Vagina (tissue), 2 donors: ENCODE data around the gene HSDL2. TPM values are rescaled to one million over a fixed set of nuclear protein-coding genes. Genes with fewer than 3 reads are reported as not detected.

ENCODE experiments used
- DNase-seq, 2 donors: peaks; one replicate each; pipeline ENCODE4 v3.0.0-alpha.2; 2017; ENCODE audit errors: extremely low spot score in 2 of 2
- H3K27ac ChIP-seq: fragments of 200-600 bp; sonication (generic); one replicate; pipeline ENCODE4 v1.5.1; 2019
- H3K27me3 ChIP-seq: fragments of 200-600 bp; sonication (generic); one replicate; pipeline ENCODE4 v1.5.1; 2019
- H3K36me3 ChIP-seq, 2 donors: fragments of 200-600 bp; sonication (generic); one replicate each; pipeline ENCODE4 v1.5.1; 2017 to 2019
- H3K4me1 ChIP-seq: fragments of 200-600 bp; sonication (generic); one replicate; pipeline ENCODE4 v1.5.1; 2019
- H3K4me3 ChIP-seq, 2 donors: fragments of 200-600 bp; sonication (generic); 1 replicate in 1 of 2; 2 replicates in 1 of 2; pipeline ENCODE4 v1.5.1; 2016 to 2019
- H3K9me3 ChIP-seq: fragments of 200-600 bp; sonication (generic); one replicate; pipeline ENCODE4 v1.5.1; 2019
- CTCF ChIP-seq, 3 experiments: fragments of 450-650 bp in 2 of 3; fragments of 200-600 bp in 1 of 3; sonication (generic) in 1 of 3; IDR thresholded peaks; one replicate each; pipeline ENCODE4 v1.5.1; 2017 to 2019; ENCODE audit warnings: antibody characterized with exemption in 3 of 3, mild to moderate bottlenecking in 2 of 3, moderate library complexity in 2 of 3
- POLR2A ChIP-seq, 2 donors: fragments of 450-650 bp; IDR thresholded peaks; one replicate each; pipeline ENCODE4 v1.6.1; 2017; ENCODE audit warnings: antibody characterized with exemption in 2 of 2, mild to moderate bottlenecking in 2 of 2, moderate library complexity in 2 of 2
- POLR2AphosphoS5 ChIP-seq, 2 donors: sonication (generic); formaldehyde crosslinking; IDR thresholded peaks; one replicate each; pipeline ENCODE4 v1.9.0; 2017; ENCODE audit warnings: antibody characterized with exemption in 2 of 2, mild to moderate bottlenecking in 2 of 2, low read depth in 1 of 2; ENCODE audit not compliant: insufficient read depth in 1 of 2
- intact Hi-C: fragments of 100-400 bp; cut with DNase I; formaldehyde crosslinking; loops from one replicate; pipeline ENCODE4 v1.15.1; 2023
- total RNA-seq: library from RNA; depleted of rRNA; stranded (reverse); fragments of >200 nt; gene quantifications from one replicate; pipeline ENCODE4 v1.2.3, GENCODE V29; 2016

The HSDL2 gene
- total RNA-seq, 1 donor from 2014 or later, result 25.8 TPM

DNA sequence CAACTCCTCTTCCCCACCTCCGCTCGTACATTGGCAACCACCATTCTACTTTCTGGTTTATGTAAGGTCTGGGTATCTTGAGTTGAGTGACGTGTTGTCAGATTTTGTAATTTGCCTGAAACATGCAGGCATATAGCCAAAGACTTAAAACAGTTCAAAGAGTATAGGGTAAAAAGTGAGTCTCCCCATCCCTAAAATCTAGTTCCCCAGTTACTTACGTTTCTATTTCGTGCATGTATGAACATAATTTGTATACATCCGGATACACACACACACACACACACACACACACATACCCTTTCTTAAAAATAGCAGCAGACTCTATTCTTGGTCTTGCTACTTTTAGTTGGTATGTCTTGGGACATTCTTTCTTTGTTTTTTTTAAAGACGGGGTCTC is 915 bp downstream of the HSDL2 start:
- no peaks in the 10 kb centered on the region for H3K36me3 ChIP-seq
- peak overlapping the region; percentile 95 for H3K27ac ChIP-seq
- no peak for DNase-seq
- no peaks in the 10 kb centered on the region for H3K9me3 ChIP-seq
- intact Hi-C loops, result no loop called here
- H3K4me1 ChIP-seq, result peaks cover 50% of the 10 kb centered on the region
- H3K27me3 ChIP-seq, result no peaks in the 10 kb centered on the region
- peak overlapping the region; percentile 85 to 94 for H3K4me3 ChIP-seq
- no peak for TF ChIP-seq POLR2AphosphoS5 (IDR thresholded peaks at IDR 0.05; ENCODE audit: insufficient read depth in 1 of 2, low read depth in 1 of 2)
- TF ChIP-seq POLR2A (IDR thresholded peaks at IDR 0.05), result no peak
- no peak for TF ChIP-seq CTCF (IDR thresholded peaks at IDR 0.05)

DNA sequence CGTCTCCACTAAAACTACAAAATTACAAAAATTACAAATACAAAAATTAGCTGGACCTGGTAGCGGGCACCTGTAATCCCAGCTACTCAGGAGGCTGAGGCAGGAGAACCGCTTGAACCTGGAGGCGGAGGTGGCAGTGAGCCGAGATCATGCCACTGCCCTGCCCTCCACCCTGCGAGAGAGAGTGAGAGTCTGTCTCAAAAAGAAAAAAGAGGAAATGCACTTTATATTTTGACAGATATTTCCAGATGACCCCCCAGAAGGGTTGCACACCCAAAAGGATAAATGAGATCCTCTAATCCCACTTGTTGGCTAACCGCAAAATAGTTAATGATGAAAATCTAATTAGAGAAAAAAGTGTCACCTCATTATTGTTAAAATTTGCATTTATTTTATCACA is 2.2 kb downstream of the HSDL2 start:
- Histone ChIP-seq H3K36me3 (no peaks in the 10 kb centered on the region), H3K9me3 (no peaks in the 10 kb centered on the region), H3K4me3 (no peak overlapping the region), H3K27me3 (no peaks in the 10 kb centered on the region), H3K27ac (no peak overlapping the region), H3K4me1 (peaks cover 45% of the 10 kb centered on the region)
- no peak for DNase-seq
- intact Hi-C loops, result no loop called here
- TF ChIP-seq POLR2AphosphoS5 (IDR thresholded peaks at IDR 0.05; ENCODE audit: insufficient read depth in 1 of 2, low read depth in 1 of 2) (no peak), POLR2A (IDR thresholded peaks at IDR 0.05) (no peak)

GRCh38 chr9:112382501-112383364 is 2.8 kb downstream of the HSDL2 start:
- Histone ChIP-seq H3K9me3 (no peaks in the 10 kb centered on the region), H3K27me3 (no peaks in the 10 kb centered on the region), H3K4me3 (no peak overlapping the region), H3K36me3 (no peaks in the 10 kb centered on the region), H3K4me1 (peaks cover 38% of the 10 kb centered on the region), H3K27ac (no peak overlapping the region)
- TF ChIP-seq CTCF (IDR thresholded peaks at IDR 0.05) (no peak), POLR2A (IDR thresholded peaks at IDR 0.05) (no peak), POLR2AphosphoS5 (IDR thresholded peaks at IDR 0.05; ENCODE audit: insufficient read depth in 1 of 2, low read depth in 1 of 2) (no peak)
- intact Hi-C loops, result no loop called here
- DNase-seq, result no peak

- intact Hi-C loops, result no loop called here
- no peak for DNase-seq
- Histone ChIP-seq H3K36me3 (no peaks in the 10 kb centered on the region), H3K4me3 (no peak overlapping the region), H3K27ac (no peak overlapping the region), H3K9me3 (no peaks in the 10 kb centered on the region), H3K4me1 (peaks cover 26% of the 10 kb centered on the region), H3K27me3 (no peaks in the 10 kb centered on the region)
- no peak for TF ChIP-seq POLR2AphosphoS5 (IDR thresholded peaks at IDR 0.05; ENCODE audit: insufficient read depth in 1 of 2, low read depth in 1 of 2)
- TF ChIP-seq POLR2A (IDR thresholded peaks at IDR 0.05), result no peak
- no peak for TF ChIP-seq CTCF (IDR thresholded peaks at IDR 0.05)
Measured at GRCh38 chr9:112384219-112384618, 4.3 kb downstream of the HSDL2 start.

- Histone ChIP-seq H3K9me3 (no peaks in the 10 kb centered on the region), H3K4me1 (peaks cover 26% of the 10 kb centered on the region), H3K36me3 (no peaks in the 10 kb centered on the region), H3K4me3 (no peak overlapping the region), H3K27me3 (no peaks in the 10 kb centered on the region), H3K27ac (no peak overlapping the region)
- no peak for TF ChIP-seq POLR2A (IDR thresholded peaks at IDR 0.05)
- TF ChIP-seq CTCF (IDR thresholded peaks at IDR 0.05), result no peak
- TF ChIP-seq POLR2AphosphoS5 (IDR thresholded peaks at IDR 0.05; ENCODE audit: insufficient read depth in 1 of 2, low read depth in 1 of 2), result no peak
- DNase-seq, result no peak
- intact Hi-C loops, result no loop called here
Measured at GRCh38 chr9:112384690-112385089, 4.8 kb downstream of the HSDL2 start.
